Measurements from ENCODE around the gene FMN1. TPM values are rescaled to one million over a fixed set of nuclear protein-coding genes. Genes with fewer than 3 reads are reported as not detected.

Gene FMN1
- total RNA-seq, 1 experiment from 2014 or later = 2.4 TPM

GRCh38 chr15:33112541-33113105 is 81.9 kb downstream of the FMN1 start:
- Histone ChIP-seq H4K20me1 (ENCODE audit: low read length) (no peaks in the 10 kb centered on the region), H3K79me2 (ENCODE audit: low read length) (no peaks in the 10 kb centered on the region), H2AFZ (ENCODE audit: low read length) (no peak overlapping the region), H3K27me3 (ENCODE audit: low read length) (no peaks in the 10 kb centered on the region), H3K4me1 (ENCODE audit: insufficient read depth, low read length) (peaks cover 40% of the 10 kb centered on the region), H3K9ac (ENCODE audit: low read length) (no peak overlapping the region), H3K27ac (ENCODE audit: low read length) (no peak overlapping the region), H3K36me3 (ENCODE audit: low read depth, low read length) (no peaks in the 10 kb centered on the region), H3K9me2 (replicated peaks; ENCODE audit: low read length) (no peaks in the 10 kb centered on the region), H3K9me3 (ENCODE audit: low read length) (no peaks in the 10 kb centered on the region), H3K4me2 (ENCODE audit: low read length) (no peak overlapping the region), H3F3A (ENCODE audit: low read length, unreplicated experiment) (no peaks in the 10 kb centered on the region), H3K4me3 (ENCODE audit: low read length) (no peak overlapping the region)
- ATAC-seq = no peak
- CTCF ChIA-PET = no interaction called here
- TF ChIP-seq EZH2phosphoT487 (IDR thresholded peaks at IDR 0.05; ENCODE audit: borderline replicate concordance, low read length) (no peak), EZH2 (IDR thresholded peaks at IDR 0.05; ENCODE audit: low read length, unreplicated experiment) (no peak), CTCF (conservative IDR thresholded peaks at IDR 0.05; ENCODE audit: low read depth, low read length) (no peak)
- no peak for DNase-seq
- no TSS peak for BruUV-seq (replicated peaks)
- intact Hi-C loops (cut with micrococcal nuclease) = no loop called here
- POLR2A ChIA-PET (ENCODE audit: unreplicated experiment) = no interaction called here

GRCh38 chr15:33111041-33111451 is 83.5 kb downstream of the FMN1 start:
- TF ChIP-seq EZH2 (IDR thresholded peaks at IDR 0.05; ENCODE audit: low read length, unreplicated experiment) (no peak), EZH2phosphoT487 (IDR thresholded peaks at IDR 0.05; ENCODE audit: borderline replicate concordance, low read length) (no peak), CTCF (conservative IDR thresholded peaks at IDR 0.05; ENCODE audit: low read depth, low read length) (no peak)
- no peak overlapping the region for H2AFZ ChIP-seq (ENCODE audit: low read length)
- no peaks in the 10 kb centered on the region for H3F3A ChIP-seq (ENCODE audit: low read length, unreplicated experiment)
- H3K79me2 ChIP-seq (ENCODE audit: low read length) = no peaks in the 10 kb centered on the region
- ChIA-PET CTCF (no interaction called here), POLR2A (ENCODE audit: unreplicated experiment) (no interaction called here)
- H3K9ac ChIP-seq (ENCODE audit: low read length) = peak overlapping the region; percentile 56
- peak overlapping the region; percentile 67 for H3K4me2 ChIP-seq (ENCODE audit: low read length)
- H3K27me3 ChIP-seq (ENCODE audit: low read length) = no peaks in the 10 kb centered on the region
- H4K20me1 ChIP-seq (ENCODE audit: low read length) = no peaks in the 10 kb centered on the region
- H3K9me2 ChIP-seq (replicated peaks; ENCODE audit: low read length) = no peaks in the 10 kb centered on the region
- intact Hi-C loops (cut with micrococcal nuclease) = loop anchor here (2.0 kb wide), 1 partner anchor 16 kb away; no protein-coding TSS in a partner anchor
- H3K36me3 ChIP-seq (ENCODE audit: low read depth, low read length) = no peaks in the 10 kb centered on the region
- H3K4me1 ChIP-seq (ENCODE audit: insufficient read depth, low read length) = peaks cover 45% of the 10 kb centered on the region
- H3K9me3 ChIP-seq (ENCODE audit: low read length) = no peaks in the 10 kb centered on the region
- ATAC-seq (peak; percentile 75), DNase-seq (peak; percentile 86)
- H3K27ac ChIP-seq (ENCODE audit: low read length) = peak overlapping the region; percentile 81
- H3K4me3 ChIP-seq (ENCODE audit: low read length) = peak overlapping the region; percentile 21; the same call in 1 of the 2 replicates
- no TSS peak for BruUV-seq (replicated peaks)

- Histone ChIP-seq H3K27ac (ENCODE audit: low read length) (no peak overlapping the region), H3K36me3 (ENCODE audit: low read depth, low read length) (no peaks in the 10 kb centered on the region), H3K4me2 (ENCODE audit: low read length) (no peak overlapping the region), H3K9ac (ENCODE audit: low read length) (no peak overlapping the region), H3F3A (ENCODE audit: low read length, unreplicated experiment) (peaks cover 5% of the 10 kb centered on the region), H3K9me3 (ENCODE audit: low read length) (no peaks in the 10 kb centered on the region), H3K79me2 (ENCODE audit: low read length) (no peaks in the 10 kb centered on the region), H2AFZ (ENCODE audit: low read length) (no peak overlapping the region), H4K20me1 (ENCODE audit: low read length) (no peaks in the 10 kb centered on the region), H3K4me1 (ENCODE audit: insufficient read depth, low read length) (peaks cover 57% of the 10 kb centered on the region), H3K4me3 (ENCODE audit: low read length) (no peak overlapping the region), H3K27me3 (ENCODE audit: low read length) (no peaks in the 10 kb centered on the region), H3K9me2 (replicated peaks; ENCODE audit: low read length) (no peaks in the 10 kb centered on the region)
- ChIA-PET POLR2A (ENCODE audit: unreplicated experiment) (no interaction called here), CTCF (no interaction called here)
- intact Hi-C loops (cut with micrococcal nuclease) = no loop called here
- no peak for TF ChIP-seq EZH2phosphoT487 (IDR thresholded peaks at IDR 0.05; ENCODE audit: borderline replicate concordance, low read length)
- no peak for TF ChIP-seq CTCF (conservative IDR thresholded peaks at IDR 0.05; ENCODE audit: low read depth, low read length)
- no peak for TF ChIP-seq EZH2 (IDR thresholded peaks at IDR 0.05; ENCODE audit: low read length, unreplicated experiment)
- DNase-seq = no peak
- ATAC-seq = no peak
- BruUV-seq (replicated peaks) = no TSS peak
Measured at GRCh38 chr15:33109345-33109744, 85.2 kb downstream of the FMN1 start.

Measured in PC-3 (cell line).